Measurements from ENCODE around the gene VOPP1. TPM values are rescaled to one million over a fixed set of nuclear protein-coding genes. Genes with fewer than 3 reads are reported as not detected.

VOPP1 gene
- total and polyA plus RNA-seq, 9 of the 15 experiments (the other 6 are each of a cell fraction or from before 2014, with no cell fraction given) = 8.2 to 45.8 (median 31.2) TPM

DNA sequence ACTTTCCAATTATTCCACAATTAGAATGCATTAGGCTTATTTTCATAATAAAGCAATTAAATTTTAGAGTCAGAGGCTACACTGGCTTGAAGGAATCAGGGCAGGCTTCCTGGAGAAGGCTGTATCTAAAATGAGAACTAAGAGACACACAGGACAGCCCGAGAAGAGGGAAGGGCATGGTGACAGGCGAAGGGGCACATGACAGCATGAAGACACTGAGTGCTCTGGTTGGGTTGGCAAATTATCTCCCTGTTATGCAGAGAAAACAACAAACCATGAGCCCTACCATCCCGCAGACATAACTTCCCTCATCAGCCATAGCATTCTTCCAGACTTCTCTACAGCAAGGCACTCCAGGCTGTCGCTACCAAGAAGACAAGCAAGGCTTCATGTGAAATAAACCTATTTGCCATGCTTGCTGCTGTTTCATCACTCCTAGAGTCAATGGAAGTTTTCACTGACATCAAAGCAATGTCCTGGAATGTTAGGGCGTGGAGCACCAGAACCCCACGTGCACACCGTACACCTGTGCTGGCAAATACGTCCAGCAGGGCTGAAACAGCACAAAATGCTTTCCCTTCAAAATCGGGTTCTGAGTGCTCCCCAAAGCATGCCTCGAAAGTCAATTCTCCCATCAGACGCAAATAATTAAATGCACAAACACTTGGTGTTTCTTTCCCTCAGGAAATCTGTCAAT is 21.3 kb downstream of the VOPP1 start:
- Histone ChIP-seq H3K4me1 (replicated peaks in 1 of 2; ENCODE audit: control insufficient read depth in 2 of 2, insufficient read depth in 2 of 2, low read length in 2 of 2) (peaks cover 10 to 12% of the 10 kb centered on the region in 2 experiments; a peak in 4 of 5 replicates), H3K79me2 (ENCODE audit: control insufficient read depth, insufficient read depth, low read length) (peaks cover 49% of the 10 kb centered on the region), H3K9ac (ENCODE audit: insufficient read depth in 1 of 2, low read depth in 2 of 2, low read length in 2 of 2) (no peak overlapping the region), H3K27ac (ENCODE audit: extremely low read depth, low read depth, low read length) (no peak overlapping the region), H2AFZ (ENCODE audit: low read depth, low read length) (no peak overlapping the region), H3K9me3 (replicated peaks; ENCODE audit: control insufficient read depth, insufficient read depth, low read depth, low read length) (no peaks in the 10 kb centered on the region), H3K36me3 (ENCODE audit: control insufficient read depth, insufficient read depth, low read length) (peaks cover 4% of the 10 kb centered on the region; the same call in 1 of the 3 replicates), H3K4me2 (ENCODE audit: insufficient read depth, low read length) (no peak overlapping the region), H3K27me3 (ENCODE audit: control insufficient read depth in 2 of 2, insufficient read depth in 2 of 2, low read length in 2 of 2) (no peaks in the 10 kb centered on the region), H3K4me3 (no peak overlapping the region), H3K9me1 (ENCODE audit: control insufficient read depth, insufficient read depth, low read length) (peaks cover 2% of the 10 kb centered on the region), H4K20me1 (replicated peaks; ENCODE audit: control insufficient read depth, insufficient read depth, low read length) (peaks cover 36% of the 10 kb centered on the region)
- intact Hi-C loops (cut with micrococcal nuclease) = no loop called here
- FAIRE-seq (no peak), DNase-seq (ENCODE audit: extremely low read depth in 1 of 4, low spot score in 3 of 4) (no peak), ATAC-seq (no peak)
- WGBS (ENCODE audit: insufficient coverage, low coverage, missing lambda C conversion rate) = 89% methylated on average over 11 of the region's 11 CpGs
- ChIA-PET CTCF (ENCODE audit: low intra/inter-chr PET ratio) (no interaction called here), POLR2A (interaction anchor here (0.6 kb wide), 1 partner anchor 16 kb away, joined by 4 read pairs; no protein-coding TSS in a partner anchor)
- in situ Hi-C loops (cut with MboI) = no loop called here
- BruUV-seq (replicated peaks) = no TSS peak
- TF ChIP-seq, protein P1, sequence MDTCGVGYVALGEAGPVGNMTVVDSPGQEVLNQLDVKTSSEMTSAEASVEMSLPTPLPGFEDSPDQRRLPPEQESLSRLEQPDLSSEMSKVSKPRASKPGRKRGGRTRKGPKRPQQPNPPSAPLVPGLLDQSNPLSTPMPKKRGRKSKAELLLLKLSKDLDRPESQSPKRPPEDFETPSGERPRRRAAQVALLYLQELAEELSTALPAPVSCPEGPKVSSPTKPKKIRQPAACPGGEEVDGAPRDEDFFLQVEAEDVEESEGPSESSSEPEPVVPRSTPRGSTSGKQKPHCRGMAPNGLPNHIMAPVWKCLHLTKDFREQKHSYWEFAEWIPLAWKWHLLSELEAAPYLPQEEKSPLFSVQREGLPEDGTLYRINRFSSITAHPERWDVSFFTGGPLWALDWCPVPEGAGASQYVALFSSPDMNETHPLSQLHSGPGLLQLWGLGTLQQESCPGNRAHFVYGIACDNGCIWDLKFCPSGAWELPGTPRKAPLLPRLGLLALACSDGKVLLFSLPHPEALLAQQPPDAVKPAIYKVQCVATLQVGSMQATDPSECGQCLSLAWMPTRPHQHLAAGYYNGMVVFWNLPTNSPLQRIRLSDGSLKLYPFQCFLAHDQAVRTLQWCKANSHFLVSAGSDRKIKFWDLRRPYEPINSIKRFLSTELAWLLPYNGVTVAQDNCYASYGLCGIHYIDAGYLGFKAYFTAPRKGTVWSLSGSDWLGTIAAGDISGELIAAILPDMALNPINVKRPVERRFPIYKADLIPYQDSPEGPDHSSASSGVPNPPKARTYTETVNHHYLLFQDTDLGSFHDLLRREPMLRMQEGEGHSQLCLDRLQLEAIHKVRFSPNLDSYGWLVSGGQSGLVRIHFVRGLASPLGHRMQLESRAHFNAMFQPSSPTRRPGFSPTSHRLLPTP (IDR thresholded peaks at IDR 0.05; ENCODE audit: borderline replicate concordance, extremely low read depth, insufficient read length) = no peak
- TF ChIP-seq ZNF224 (CRISPR knock-in tag; IDR thresholded peaks at IDR 0.05) (no peak), RBM17 (IDR thresholded peaks at IDR 0.05; ENCODE audit: borderline replicate concordance, low read depth, low read length) (no peak), HBP1 (CRISPR knock-in tag; IDR thresholded peaks at IDR 0.05) (no peak), ZNF124 (CRISPR knock-in tag; IDR thresholded peaks at IDR 0.05) (no peak), RBM39 (optimal IDR thresholded peaks at IDR 0.05; ENCODE audit: low read depth, low read length) (no peak), NUFIP1 (IDR thresholded peaks at IDR 0.05; ENCODE audit: partially characterized antibody) (no peak), SIX5 (IDR thresholded peaks at IDR 0.05; ENCODE audit: borderline replicate concordance in 1 of 2, insufficient read depth in 1 of 2, low read depth in 1 of 2, low read length in 2 of 2) (no peak), SMARCC2 (IDR thresholded peaks at IDR 0.05; ENCODE audit: low read depth) (no peak), FOXK2 (conservative IDR thresholded peaks at IDR 0.05 in 1 of 2, IDR thresholded peaks at IDR 0.05 in 1 of 2; ENCODE audit: low read depth in 2 of 2) (no peak), PCBP2 (IDR thresholded peaks at IDR 0.05; ENCODE audit: low read depth, low read length, poor library complexity, severe bottlenecking) (no peak)
- TF ChIP-seq, protein P2, sequence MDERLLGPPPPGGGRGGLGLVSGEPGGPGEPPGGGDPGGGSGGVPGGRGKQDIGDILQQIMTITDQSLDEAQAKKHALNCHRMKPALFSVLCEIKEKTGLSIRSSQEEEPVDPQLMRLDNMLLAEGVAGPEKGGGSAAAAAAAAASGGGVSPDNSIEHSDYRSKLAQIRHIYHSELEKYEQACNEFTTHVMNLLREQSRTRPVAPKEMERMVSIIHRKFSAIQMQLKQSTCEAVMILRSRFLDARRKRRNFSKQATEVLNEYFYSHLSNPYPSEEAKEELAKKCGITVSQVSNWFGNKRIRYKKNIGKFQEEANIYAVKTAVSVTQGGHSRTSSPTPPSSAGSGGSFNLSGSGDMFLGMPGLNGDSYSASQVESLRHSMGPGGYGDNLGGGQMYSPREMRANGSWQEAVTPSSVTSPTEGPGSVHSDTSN (CRISPR knock-in tag; IDR thresholded peaks at IDR 0.05; ENCODE audit: low read depth) = no peak
- TF ChIP-seq, protein P2 (tag; conservative IDR thresholded peaks at IDR 0.05; ENCODE audit: low read depth) = no peak
